Stimulated activated CD8-positive, alpha-beta memory T cell treated with anti-CD3 and anti-CD28 coated beads, Interleukin-12 subunit alpha, Interleukin-12 subunit beta, amount 100 ng/mL, for 24 hours (primary cell): ENCODE results near the gene TFEB.

ENCODE experiments used
- DNase-seq: peaks from one replicate; pipeline ENCODE4 v3.0.0-alpha.2; 2020; ENCODE audit errors: extremely low read depth

TFEB gene

DNA sequence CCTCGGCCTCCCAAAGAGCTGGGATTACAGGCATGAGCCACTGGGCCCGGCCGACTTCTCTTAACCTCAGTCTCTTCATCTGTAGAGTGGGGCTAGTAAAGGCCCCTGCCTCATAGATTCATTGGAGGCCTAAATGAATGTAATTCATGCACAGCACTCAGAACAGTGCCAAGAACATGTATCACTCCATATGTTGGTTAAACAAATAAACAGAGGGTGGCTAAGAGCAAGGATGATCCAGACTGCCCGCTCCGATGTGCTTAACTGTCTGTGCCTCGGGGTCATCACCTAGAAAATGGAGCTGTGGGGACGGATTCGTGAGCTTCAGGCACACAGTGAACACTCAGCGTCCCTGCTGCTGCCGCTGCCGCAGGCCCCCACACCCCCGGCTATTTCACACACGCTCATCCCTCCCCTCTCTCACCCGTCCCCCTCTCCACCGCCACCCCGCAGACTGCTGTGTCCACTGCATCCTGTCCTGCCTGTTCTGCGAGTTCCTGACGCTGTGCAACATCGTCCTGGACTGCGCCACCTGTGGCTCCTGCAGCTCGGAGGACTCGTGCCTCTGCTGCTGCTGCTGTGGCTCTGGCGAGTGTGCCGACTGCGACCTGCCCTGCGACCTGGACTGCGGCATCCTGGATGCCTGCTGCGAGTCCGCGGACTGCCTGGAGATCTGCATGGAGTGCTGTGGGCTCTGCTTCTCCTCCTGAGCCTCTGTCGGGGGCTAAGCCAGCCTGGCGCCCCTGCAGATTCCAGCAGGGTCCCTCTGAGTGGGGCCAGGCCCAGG, 82.3 kb downstream of the TFEB start:
- DNase-seq = no peak

DNA sequence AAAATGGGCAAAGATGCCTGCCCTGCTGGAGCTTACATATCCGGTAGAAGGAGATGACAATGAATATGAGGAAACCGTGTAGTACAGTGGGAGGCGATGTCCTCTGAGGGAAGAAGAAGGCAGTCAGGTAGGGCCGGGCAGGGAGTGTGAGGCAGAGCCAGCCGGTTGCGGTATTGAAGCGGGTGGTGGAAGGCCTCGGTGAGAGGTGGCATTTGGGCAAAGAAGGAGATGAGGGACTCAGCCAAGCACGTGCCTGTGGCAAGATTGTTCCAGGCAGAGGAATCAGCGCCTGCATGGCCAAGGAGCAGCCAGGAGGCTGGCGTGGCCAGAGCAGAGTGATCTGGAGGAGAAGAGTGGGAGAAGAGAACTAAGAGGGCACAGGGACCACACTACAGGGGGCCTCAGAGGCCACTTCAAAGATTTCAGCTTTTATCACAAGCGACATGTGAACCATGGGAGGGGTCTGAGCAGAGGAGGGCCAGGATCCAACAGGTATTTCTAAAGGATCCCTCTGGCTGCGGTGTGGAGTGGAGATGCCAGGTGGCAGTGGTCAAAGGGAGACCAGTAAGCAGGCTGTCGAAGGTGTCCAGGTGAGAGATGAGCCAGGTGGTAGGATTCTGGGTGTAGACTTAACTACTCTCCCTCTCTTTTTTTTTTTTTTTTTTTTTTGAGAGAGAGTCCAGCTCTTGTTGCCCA, 83.3 kb downstream of the TFEB start:
- DNase-seq = no peak

DNA sequence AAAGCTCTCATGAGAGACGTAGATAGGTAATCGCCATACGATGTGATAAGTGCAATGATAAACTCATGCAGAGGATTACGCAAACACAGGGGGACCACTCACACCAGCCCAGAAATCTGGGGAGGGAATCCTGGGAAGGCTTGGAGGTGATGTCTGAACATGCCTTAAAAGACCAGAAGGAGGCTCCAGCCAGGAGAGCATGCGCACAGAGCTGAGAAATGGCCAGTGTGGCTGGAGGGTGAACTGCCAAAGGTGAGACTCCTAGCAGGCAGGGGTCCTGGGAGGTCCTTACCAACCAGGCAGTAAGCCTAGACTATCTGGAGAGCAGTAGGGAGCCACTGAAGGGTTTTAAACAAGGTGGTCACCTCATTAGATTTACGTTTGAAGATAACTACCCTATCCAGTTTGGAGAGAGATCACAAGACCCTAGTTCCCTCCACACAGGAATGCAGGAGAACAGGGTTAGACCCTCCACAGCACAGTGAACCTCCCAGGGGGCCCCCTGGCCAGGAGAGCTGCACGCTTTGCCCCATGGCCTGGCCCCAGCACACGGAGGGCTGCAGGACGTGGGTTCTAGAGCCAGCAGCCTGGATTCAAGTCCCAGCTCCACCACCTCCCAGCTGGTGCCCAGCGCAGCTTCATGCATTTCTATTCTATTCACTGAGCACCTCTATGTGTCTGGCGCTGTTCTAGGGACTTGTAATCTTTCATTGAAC, 84.0 kb downstream of the TFEB start:
- no peak for DNase-seq

DNA sequence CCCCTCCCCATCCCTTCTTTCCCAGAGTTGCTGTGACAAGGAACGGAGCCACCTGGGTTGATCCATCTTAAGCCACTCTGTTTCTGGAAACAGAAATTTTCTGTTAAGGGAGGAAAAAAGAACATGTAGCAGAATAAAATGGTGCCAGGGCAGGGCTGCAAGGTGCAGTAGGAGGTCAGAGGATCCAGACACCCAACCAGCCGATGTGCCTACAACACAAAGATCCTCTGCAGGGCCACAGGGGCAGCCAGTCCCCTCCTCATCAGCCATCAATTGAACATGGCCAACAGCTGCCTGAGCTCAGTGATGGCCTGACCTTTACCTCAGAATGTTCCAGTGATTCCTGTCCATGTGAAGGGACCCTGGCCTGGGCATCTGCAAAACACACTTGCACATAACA, 85.3 kb downstream of the TFEB start:
- no peak for DNase-seq

DNA sequence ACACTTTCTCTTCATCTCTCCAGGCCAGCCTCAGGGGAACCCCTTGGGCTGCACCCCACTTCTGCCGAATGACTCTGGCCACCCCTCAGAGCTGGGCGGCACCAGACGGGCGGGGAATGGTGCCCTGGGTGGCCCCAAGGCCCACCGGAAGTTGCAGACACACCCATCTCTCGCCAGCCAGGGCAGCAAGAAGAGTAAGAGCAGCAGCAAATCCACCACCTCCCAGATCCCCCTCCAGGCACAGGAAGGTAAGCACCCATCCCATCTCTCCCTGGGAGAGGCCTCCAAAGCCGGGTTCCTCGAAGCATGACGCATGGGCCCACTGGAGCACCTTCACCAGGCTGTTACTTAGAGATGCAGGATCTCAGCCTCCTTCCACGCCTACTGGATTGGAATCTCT, 85.8 kb downstream of the TFEB start:
- DNase-seq = no peak

DNA sequence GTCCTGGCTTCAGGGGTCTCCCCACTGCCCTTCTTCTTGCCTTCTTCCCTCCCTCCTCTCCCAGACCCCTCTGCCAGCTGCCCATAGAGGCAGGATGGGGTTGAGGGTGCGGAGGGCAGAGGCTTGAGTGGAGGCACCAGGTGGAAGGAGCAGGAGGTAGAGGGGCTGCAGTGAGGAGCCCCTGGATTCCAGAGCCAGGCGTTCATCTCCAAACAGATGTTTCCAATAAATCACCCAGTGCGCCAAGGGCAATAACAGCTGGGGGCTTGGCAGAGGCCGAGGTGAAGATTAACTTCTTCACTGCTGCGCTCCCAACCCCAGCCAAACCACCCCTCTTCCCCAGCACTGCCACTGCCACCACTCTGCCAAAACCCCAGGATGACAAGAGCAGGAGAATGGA, 86.5 kb downstream of the TFEB start:
- DNase-seq = no peak

DNA sequence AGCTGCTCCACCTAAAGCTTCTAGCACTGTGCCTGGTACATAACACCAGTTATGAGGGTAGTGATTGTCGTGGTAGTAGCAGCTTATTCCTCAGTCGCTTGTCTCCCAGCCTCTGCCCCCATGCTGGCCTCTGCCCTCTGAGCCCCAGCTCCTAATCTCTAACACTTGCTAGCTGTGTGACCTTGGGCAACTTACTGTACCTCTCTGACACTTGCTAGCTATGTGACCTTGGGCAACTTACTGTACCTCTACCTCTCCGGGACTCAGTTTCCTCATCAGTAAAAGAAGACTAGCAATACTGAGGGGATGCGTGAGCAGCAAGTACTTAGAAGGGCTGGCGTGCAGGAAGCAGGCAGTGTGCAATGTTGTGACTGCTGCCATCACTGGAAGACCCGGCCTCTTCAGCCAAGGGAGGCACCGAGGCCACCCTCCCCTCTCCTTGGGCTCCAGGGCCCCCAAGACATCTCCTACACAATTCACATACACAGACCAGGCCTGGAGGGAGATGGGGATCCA, 87.3 kb downstream of the TFEB start:
- no peak for DNase-seq

DNA sequence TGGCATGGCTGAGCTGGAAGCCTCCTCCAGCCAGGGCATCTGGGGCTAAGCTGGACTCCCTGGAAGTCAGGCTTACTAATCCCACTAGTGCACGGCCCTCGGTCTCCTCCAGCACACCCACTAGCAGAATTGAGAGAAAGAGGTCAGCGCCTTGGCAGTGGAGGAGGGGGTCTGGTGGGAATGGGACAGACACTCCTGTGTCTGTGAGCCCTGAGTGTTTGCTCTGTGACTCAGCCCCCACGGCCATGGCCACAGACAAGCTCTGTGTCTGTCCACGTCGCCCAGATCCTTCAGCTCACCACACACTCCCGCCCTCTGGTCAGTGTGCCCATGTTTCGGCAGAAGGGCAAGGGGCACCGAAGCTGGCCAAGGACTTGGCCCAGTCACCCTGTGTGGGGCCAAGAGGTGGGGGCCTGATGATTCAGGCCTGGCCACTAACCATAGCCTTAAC, 88.3 kb downstream of the TFEB start:
- DNase-seq = no peak

DNA sequence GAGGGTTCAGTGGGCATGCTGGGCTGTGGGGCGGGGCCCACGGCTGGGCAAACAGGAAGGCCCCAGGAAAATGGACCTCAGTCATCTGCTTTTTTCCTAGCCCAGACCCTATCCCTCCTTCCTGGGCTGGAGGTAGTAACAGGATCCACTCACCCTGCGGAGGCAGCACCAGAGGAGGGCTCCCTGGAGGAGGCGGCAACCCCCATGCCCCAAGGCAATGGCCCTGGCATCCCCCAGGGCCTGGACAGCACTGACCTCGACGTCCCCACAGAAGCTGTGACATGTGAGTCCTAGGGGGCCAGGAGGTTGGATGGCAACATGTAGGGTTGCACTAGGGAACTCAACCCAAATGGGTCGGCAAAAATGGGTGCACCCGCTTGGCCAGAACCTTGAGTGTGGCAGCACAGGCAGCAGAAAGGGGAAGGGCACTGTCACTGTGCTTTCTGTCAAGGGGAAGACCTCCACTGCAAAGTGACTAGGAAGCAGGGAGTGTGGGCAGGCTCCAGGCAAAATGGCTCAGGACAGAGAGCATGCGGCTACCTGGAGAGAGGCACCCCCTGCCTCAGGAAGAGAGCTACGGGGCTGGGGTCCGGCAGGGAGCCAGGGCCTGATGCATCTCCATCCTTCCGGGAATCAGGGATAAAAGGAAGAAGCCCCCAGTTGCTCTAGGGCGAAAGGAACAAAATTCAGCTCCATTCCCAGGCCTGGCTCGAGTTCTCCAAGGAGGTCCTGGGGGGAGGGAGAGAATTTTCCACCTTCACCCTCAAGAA, 89.2 kb downstream of the TFEB start:
- DNase-seq = no peak

DNA sequence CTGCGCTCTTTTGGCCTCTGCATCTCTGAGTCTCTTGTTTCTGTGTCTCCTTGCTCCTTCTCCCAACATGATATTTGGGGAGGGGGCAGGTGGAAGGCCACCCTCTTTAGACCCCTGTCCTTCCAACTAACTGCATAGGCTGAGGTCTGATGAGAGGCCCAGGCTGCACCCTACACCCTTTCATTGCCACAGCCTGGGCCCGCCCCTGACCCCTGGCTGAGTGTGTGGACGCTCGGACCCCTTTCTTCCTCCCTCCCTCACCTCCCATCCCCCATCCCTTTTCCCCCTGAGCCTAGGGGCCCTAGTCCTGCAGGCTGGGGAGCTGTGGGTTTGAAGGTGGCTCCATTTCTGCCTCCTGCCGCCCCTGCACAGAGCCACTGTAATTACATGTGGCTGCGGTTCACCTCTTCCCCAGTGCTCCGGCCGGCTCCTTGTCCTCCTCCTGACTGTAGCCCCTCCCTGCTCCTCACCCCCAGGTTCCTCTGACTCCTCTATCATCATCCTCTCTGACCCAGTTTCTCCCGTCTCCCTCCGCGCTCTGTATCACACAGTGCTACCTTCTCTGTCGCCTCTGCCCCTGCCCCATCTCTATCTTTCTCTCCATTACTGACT, 90.3 kb downstream of the TFEB start:
- no peak for DNase-seq

DNA sequence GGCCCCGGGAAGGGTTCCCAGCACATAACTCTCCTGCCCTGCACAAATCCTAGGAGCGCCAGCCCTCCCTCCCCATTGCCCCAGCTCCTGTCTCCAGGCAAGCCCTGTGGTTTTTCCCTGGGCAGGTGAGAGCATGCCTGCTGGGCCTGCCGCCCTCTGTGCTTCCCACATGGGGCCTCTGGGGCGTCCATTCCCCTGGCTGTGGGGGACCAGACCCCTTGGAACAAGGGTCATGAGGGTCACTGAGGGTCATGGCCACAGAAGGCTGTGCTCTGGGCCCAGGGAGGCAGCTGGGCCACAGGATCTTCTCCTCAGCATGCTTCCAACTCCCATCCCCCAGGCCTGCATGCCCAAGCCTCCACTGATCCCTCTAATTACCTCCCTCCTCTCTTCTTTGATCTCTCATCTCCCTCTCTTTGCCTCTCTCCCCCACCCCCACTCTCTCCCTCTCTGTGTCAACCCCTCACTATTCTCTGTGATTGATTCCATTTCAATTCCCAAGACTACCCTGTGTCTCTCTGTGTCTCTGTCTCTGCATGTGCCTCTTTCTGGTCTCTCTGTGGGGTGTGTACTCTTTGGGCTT, 91.0 kb downstream of the TFEB start:
- no peak for DNase-seq

DNA sequence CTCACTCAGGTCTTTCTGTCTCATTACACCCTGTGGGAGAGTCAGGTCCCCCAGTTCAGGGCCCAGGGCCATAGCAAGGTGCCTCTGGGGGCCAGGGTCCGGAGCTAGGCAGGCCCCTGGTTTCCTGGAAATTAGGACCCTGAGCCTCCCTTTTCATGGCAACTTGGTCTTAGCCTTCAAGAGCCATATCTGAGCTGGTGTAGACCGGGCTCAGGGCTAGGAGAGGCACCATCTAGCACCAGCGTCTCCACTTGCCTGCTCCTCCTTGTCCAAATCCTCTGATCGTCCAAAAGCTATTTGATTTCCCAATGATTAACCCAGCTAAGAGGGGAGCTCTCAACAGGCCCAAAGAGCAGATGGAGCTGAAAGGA, 91.5 kb downstream of the TFEB start:
- no peak for DNase-seq

DNA sequence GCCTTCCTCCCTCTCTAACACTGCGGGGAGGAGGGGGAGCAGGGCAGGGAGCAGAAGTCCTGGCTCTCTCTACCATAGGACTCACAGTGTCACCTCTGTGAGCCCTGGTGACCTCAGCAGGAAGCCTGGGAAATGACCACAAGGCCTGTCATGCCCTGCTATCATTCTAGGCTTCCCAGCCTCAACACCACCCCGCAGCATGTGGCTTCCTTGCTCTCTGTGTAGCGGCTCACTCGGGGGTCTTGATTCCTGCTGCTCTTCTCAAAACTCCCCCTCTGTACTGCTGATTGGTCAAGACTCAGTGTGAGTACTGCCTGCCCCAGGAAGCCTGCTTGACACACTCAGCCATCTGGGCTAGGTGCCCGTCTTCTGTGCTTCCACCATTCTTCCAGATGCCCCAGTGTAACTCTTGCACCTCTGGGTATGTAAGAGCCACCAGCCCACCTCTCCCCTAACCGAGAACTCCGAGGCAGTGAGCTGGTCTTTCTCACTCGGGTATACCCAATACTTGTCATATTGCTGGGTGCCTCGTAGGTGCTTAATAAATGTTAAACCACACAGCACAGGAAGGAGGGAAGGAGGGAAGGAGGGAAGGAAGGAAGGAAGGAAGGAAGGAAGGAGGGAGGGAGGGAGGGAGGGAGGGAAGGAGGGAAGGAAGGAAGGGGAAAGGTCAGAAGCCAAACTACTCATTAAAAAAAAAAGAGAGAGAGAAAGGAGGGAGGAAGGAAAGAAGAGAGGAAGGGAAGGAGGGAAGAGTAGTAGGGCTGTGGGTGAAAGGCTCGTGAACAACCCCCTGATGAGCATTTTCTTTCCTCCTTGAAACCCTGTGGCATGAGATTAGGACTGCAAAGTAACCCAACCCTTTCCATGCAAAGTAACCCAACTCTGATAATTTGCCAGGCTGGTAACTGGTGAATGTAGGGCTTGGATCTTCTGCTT, 92.2 kb downstream of the TFEB start:
- no peak for DNase-seq

DNA sequence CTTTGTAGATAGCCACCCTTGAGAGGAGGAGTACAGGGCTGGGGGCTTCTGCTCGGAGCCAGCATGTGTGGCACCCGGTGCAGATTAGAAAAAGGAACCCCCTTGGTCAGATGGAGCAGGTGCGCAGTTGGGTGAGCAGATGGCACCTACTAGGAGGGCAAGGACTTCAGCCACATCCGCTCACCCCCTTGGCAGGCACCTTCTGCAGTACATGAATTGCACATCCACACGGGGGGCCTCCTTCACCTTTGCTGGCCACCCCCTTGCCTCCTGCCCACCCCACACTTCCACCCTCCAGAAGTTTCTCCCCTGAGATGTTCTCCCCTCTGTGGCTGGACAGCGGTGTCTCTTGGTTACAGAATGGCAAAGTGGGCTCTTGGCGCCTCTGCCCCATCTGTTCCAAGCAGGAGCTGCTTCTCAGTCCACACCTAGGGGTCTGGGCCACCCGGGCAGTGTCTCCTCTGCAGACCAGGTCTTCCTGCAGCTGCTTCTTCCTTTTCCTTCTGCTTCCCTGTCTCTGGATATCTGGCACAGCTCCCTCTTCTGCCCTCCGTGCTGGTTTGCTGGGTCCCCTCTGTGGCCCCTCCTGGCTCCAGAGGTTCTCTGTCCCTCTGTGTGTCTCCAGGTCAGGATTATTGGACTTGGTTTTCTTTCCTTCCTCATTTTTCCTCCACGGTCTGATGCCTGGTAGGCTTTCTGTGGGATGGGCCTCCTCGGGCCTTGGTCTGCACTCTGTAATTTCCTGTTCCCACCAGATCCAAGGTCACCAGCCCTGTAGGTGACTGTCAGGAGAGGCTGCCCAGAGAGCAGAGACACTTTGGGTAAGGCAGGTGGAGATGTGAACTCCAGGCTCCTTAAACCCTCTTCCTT, 93.1 kb downstream of the TFEB start:
- DNase-seq = no peak

DNA sequence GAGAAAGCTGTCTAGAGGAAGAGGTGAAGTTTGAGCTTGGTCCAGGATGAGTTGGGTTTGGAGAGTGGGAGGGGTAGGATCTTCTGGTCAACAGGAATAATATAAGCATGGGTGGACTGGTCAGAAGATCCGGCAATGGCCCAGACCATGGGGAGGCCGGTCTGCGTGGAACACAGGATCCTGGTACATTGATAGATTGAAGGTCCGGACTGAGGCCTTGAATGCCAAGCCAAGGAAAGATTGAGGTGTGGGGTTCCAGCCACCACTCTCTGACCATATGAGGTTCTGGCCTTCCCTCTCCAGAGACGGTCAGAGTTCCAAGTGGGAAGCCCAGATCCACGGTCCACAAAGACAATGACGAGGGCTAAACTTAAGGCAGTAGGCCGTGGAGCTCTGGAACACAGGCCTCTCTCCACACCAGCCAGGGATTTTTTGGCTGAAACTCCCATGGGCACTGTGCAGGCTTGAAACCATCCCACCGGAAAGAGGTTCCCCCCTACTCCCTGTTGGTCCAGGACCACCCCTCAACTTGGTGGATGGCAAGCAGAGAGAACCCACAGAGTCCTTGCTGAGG, 94.0 kb downstream of the TFEB start:
- DNase-seq = no peak

DNA sequence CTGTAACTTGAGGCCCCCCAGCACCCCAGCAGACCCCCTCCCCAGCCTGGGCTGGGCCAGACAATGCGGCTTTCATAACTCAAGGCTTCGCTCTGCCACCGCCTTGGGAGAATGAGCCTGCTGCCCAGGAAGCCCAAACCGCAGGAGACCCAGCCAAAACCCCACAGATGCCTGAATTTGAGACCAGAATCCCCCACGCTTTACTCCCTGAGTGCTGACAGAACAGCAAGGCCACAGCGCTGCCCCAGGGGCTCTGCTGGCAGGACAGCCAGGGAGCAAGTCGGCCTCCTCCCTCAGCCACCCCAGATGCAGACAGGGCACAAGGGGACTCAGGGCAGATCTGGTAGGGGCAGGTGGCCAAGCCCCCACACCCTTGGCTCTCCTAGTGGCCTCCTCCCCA, 95.0 kb downstream of the TFEB start:
- DNase-seq = no peak

DNA sequence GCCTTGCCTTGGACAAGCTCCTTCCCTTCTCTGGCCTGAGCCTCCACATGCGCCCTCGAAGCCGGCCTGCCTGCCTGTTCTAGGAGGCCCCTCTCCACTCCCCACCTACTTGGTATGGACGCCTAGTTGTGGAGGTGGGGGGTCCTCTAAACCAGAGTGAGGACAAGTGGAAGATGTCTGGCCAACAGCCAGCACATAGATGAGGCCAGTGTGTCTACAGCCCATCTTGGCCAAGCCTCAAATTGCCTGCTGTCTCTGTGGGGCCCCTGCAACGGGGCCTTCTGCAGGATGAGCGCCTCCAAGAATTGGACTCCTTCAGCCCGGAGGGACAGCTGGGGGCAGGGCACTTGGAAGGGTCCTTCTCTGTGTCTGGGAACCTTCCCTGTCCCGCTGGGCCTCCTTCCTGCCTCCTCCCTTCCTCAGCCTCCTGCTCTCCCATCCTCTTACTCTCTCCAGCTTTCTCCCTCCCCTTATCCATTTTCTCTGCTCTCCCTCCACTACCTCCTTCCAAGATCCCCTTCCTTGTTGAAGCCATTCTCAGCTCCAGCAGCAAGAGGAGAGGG, 95.5 kb downstream of the TFEB start:
- DNase-seq = no peak
